HEK293 (cell line): ENCODE results near the gene WDR44.

Source experiments
- AEBP2 ChIP-seq: fragments of 450-650 bp; formaldehyde crosslinking; IDR thresholded peaks from 2 replicates; pipeline ENCODE4 v1.5.1; 2016; ENCODE audit warnings: missing biosample characterization, missing genetic modification characterization, borderline replicate concordance
- ATF2 ChIP-seq: fragments of 450-650 bp; formaldehyde crosslinking; IDR thresholded peaks from 2 replicates; pipeline ENCODE4 v1.5.1; 2016; ENCODE audit warnings: missing biosample characterization, missing genetic modification characterization, low read depth
- BCL11A ChIP-seq: fragments of 450-650 bp; formaldehyde crosslinking; IDR thresholded peaks from 2 replicates; pipeline ENCODE4 v1.5.1; 2016; ENCODE audit warnings: low read depth, missing biosample characterization, missing genetic modification characterization
- BCL11B ChIP-seq: fragments of 450-650 bp; formaldehyde crosslinking; IDR thresholded peaks from 2 replicates; pipeline ENCODE4 v1.5.1; 2016; ENCODE audit warnings: low read depth, missing biosample characterization, missing genetic modification characterization
- EGR2 ChIP-seq: fragments of 450-650 bp; formaldehyde crosslinking; IDR thresholded peaks from 2 replicates; pipeline ENCODE4 v1.5.1; 2016; ENCODE audit warnings: low read depth, missing biosample characterization, missing genetic modification characterization
- FEZF1 ChIP-seq: fragments of 450-650 bp; formaldehyde crosslinking; IDR thresholded peaks from 2 replicates; pipeline ENCODE4 v1.5.1; 2016; ENCODE audit warnings: missing biosample characterization, missing genetic modification characterization
- GLI2 ChIP-seq: fragments of 450-650 bp; formaldehyde crosslinking; IDR thresholded peaks from 2 replicates; pipeline ENCODE4; 2017; ENCODE audit warnings: missing biosample characterization, missing genetic modification characterization, low read depth, borderline replicate concordance
- KLF7 ChIP-seq: fragments of 450-650 bp; formaldehyde crosslinking; IDR thresholded peaks from 2 replicates; pipeline ENCODE4 v1.5.1; 2016; ENCODE audit warnings: missing biosample characterization, missing genetic modification characterization, borderline replicate concordance
- MYNN ChIP-seq: fragments of 450-650 bp; formaldehyde crosslinking; IDR thresholded peaks from 2 replicates; pipeline ENCODE4 v1.5.1; 2016; ENCODE audit warnings: missing biosample characterization, missing genetic modification characterization, borderline replicate concordance
- SCRT1 ChIP-seq: fragments of 450-650 bp; formaldehyde crosslinking; IDR thresholded peaks from 2 replicates; pipeline ENCODE4 v1.5.1; 2016; ENCODE audit warnings: missing biosample characterization, missing genetic modification characterization, borderline replicate concordance
- SP7 ChIP-seq: fragments of 450-650 bp; formaldehyde crosslinking; IDR thresholded peaks from 2 replicates; pipeline ENCODE4 v1.5.1; 2016; ENCODE audit warnings: missing biosample characterization, missing genetic modification characterization
- WT1 ChIP-seq: fragments of 450-650 bp; formaldehyde crosslinking; IDR thresholded peaks from 2 replicates; pipeline ENCODE4 v1.5.1; 2016; ENCODE audit warnings: missing biosample characterization, missing genetic modification characterization
- ZFHX2 ChIP-seq: fragments of 450-650 bp; formaldehyde crosslinking; conservative IDR thresholded peaks from 2 replicates; pipeline ENCODE4 v1.5.1; 2016; ENCODE audit warnings: missing biosample characterization, missing genetic modification characterization
- ZNF112 ChIP-seq: fragments of 450-650 bp; formaldehyde crosslinking; IDR thresholded peaks from 2 replicates; pipeline ENCODE4 v1.5.0; 2017; ENCODE audit warnings: missing biosample characterization, missing genetic modification characterization
- ZNF121 ChIP-seq: fragments of 450-650 bp; formaldehyde crosslinking; IDR thresholded peaks from 2 replicates; pipeline ENCODE4 v1.5.1; 2016; ENCODE audit warnings: missing biosample characterization, missing genetic modification characterization
- ZNF133 ChIP-seq: fragments of 450-650 bp; formaldehyde crosslinking; IDR thresholded peaks from 2 replicates; pipeline ENCODE4 v1.5.1; 2016; ENCODE audit warnings: missing biosample characterization, missing genetic modification characterization
- ZNF140 ChIP-seq: fragments of 450-650 bp; formaldehyde crosslinking; IDR thresholded peaks from 2 replicates; pipeline ENCODE4 v1.5.1; 2016; ENCODE audit warnings: missing biosample characterization, missing genetic modification characterization
- ZNF2 ChIP-seq: fragments of 450-650 bp; formaldehyde crosslinking; IDR thresholded peaks from 2 replicates; pipeline ENCODE4 v1.5.1; 2016; ENCODE audit warnings: missing biosample characterization, missing genetic modification characterization
- ZNF24 ChIP-seq: fragments of 450-650 bp; formaldehyde crosslinking; IDR thresholded peaks from 2 replicates; pipeline ENCODE4 v1.5.1; 2016; ENCODE audit warnings: missing biosample characterization, missing genetic modification characterization
- ZNF248 ChIP-seq: fragments of 450-650 bp; formaldehyde crosslinking; IDR thresholded peaks from 2 replicates; pipeline ENCODE4 v1.5.1; 2017; ENCODE audit warnings: missing biosample characterization, missing genetic modification characterization
- ZNF335 ChIP-seq: fragments of 450-650 bp; formaldehyde crosslinking; conservative IDR thresholded peaks from 2 replicates; pipeline ENCODE4 v1.5.1; 2016; ENCODE audit warnings: missing biosample characterization, missing genetic modification characterization
- ZNF354C ChIP-seq: fragments of 450-650 bp; formaldehyde crosslinking; IDR thresholded peaks from 2 replicates; pipeline ENCODE4 v1.5.1; 2016; ENCODE audit warnings: missing biosample characterization, missing genetic modification characterization, low read depth, borderline replicate concordance
- ZNF391 ChIP-seq: fragments of 450-650 bp; formaldehyde crosslinking; IDR thresholded peaks from 2 replicates; pipeline ENCODE4 v1.5.1; 2016; ENCODE audit warnings: low read depth, missing biosample characterization, missing genetic modification characterization, borderline replicate concordance
- ZNF394 ChIP-seq: fragments of 450-650 bp; formaldehyde crosslinking; IDR thresholded peaks from 2 replicates; pipeline ENCODE4 v1.5.1; 2016; ENCODE audit warnings: missing biosample characterization, missing genetic modification characterization, mild to moderate bottlenecking, moderate library complexity, borderline replicate concordance
- ZNF404 ChIP-seq: fragments of 450-650 bp; formaldehyde crosslinking; IDR thresholded peaks from 2 replicates; pipeline ENCODE4 v1.5.1; 2017; ENCODE audit warnings: missing biosample characterization, missing genetic modification characterization
- ZNF488 ChIP-seq: fragments of 450-650 bp; formaldehyde crosslinking; IDR thresholded peaks from 2 replicates; pipeline ENCODE4 v1.5.1; 2016; ENCODE audit warnings: missing biosample characterization, missing genetic modification characterization
- ZNF513 ChIP-seq: fragments of 450-650 bp; IDR thresholded peaks from 2 replicates; pipeline ENCODE4 v1.5.1; 2018; ENCODE audit warnings: missing biosample characterization, missing genetic modification characterization
- ZNF555 ChIP-seq: fragments of 450-650 bp; formaldehyde crosslinking; conservative IDR thresholded peaks from 2 replicates; pipeline ENCODE4 v1.5.1; 2017; ENCODE audit warnings: missing biosample characterization, mild to moderate bottlenecking, missing genetic modification characterization, inconsistent platforms
- ZNF596 ChIP-seq: fragments of 450-650 bp; IDR thresholded peaks from 2 replicates; pipeline ENCODE4 v1.5.0; 2018; ENCODE audit warnings: missing biosample characterization, mild to moderate bottlenecking, missing genetic modification characterization, moderate library complexity
- ZNF621 ChIP-seq: fragments of 450-650 bp; formaldehyde crosslinking; IDR thresholded peaks from 2 replicates; pipeline ENCODE4 v1.5.1; 2017; ENCODE audit warnings: missing biosample characterization, missing genetic modification characterization
- ZNF624 ChIP-seq: fragments of 450-650 bp; formaldehyde crosslinking; IDR thresholded peaks from 2 replicates; pipeline ENCODE4 v1.5.1; 2017; ENCODE audit warnings: missing biosample characterization, missing genetic modification characterization
- ZNF837 ChIP-seq: fragments of 450-650 bp; formaldehyde crosslinking; IDR thresholded peaks from 2 replicates; pipeline ENCODE4 v1.5.1; 2016; ENCODE audit warnings: missing biosample characterization, missing genetic modification characterization
- ZSCAN30 ChIP-seq: fragments of 450-650 bp; IDR thresholded peaks from 2 replicates; pipeline ENCODE4 v1.5.1; 2018; ENCODE audit warnings: missing biosample characterization, mild to moderate bottlenecking, missing genetic modification characterization, moderate library complexity
- TF ChIP-seq, protein P1 (sequence below): fragments of 450-650 bp; formaldehyde crosslinking; IDR thresholded peaks from 2 replicates; pipeline ENCODE4 v1.5.1; 2016; ENCODE audit warnings: missing biosample characterization, missing genetic modification characterization

The WDR44 gene

GRCh38 chrX:118497180-118497818 is 151.4 kb downstream of the WDR44 start (continued):
- TF ChIP-seq, protein P1, sequence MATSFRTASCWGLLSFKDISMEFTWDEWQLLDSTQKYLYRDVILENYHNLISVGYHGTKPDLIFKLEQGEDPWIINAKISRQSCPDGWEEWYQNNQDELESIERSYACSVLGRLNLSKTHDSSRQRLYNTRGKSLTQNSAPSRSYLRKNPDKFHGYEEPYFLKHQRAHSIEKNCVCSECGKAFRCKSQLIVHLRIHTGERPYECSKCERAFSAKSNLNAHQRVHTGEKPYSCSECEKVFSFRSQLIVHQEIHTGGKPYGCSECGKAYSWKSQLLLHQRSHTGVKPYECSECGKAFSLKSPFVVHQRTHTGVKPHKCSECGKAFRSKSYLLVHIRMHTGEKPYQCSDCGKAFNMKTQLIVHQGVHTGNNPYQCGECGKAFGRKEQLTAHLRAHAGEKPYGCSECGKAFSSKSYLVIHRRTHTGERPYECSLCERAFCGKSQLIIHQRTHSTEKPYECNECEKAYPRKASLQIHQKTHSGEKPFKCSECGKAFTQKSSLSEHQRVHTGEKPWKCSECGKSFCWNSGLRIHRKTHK (tag by site-specific recombination): no peak
- TF ChIP-seq ZNF121 (tag by site-specific recombination): no peak
- TF ChIP-seq MYNN (tag by site-specific recombination): no peak
- peak; percentile 29; the same call in 1 of the 2 replicates for TF ChIP-seq EGR2 (tag by site-specific recombination)
- no peak for TF ChIP-seq ZNF837 (tag by site-specific recombination)
- TF ChIP-seq ZNF404 (tag by site-specific recombination): no peak
- TF ChIP-seq KLF7 (tag by site-specific recombination): no peak
- TF ChIP-seq SP7 (tag by site-specific recombination): peak; percentile 54; the same call in 1 of the 2 replicates
- TF ChIP-seq ZNF133 (tag by site-specific recombination): no peak
- no peak for TF ChIP-seq ZNF596 (tag by site-specific recombination)
- TF ChIP-seq ZNF488 (tag by site-specific recombination): no peak
- TF ChIP-seq FEZF1 (tag by site-specific recombination): peak; percentile 28; the same call in 1 of the 2 replicates
- TF ChIP-seq ZNF621 (tag by site-specific recombination): no peak
- no peak for TF ChIP-seq ZNF391 (tag by site-specific recombination)
- TF ChIP-seq ATF2 (tag by site-specific recombination): no peak
- TF ChIP-seq BCL11A (tag by site-specific recombination): no peak
- no peak for TF ChIP-seq ZNF624
- TF ChIP-seq ZNF354C (tag by site-specific recombination): no peak
- TF ChIP-seq WT1 (tag by site-specific recombination): peak; percentile 69
- no peak for TF ChIP-seq ZNF394 (tag by site-specific recombination)
- TF ChIP-seq ZNF140: no peak
- TF ChIP-seq BCL11B (tag by site-specific recombination): no peak
- TF ChIP-seq AEBP2 (tag by site-specific recombination): no peak
- no peak for TF ChIP-seq ZNF555 (tag by site-specific recombination)
- no peak for TF ChIP-seq ZNF248 (tag by site-specific recombination)
- TF ChIP-seq ZNF513 (tag by site-specific recombination): no peak
- TF ChIP-seq ZFHX2 (tag by site-specific recombination): peak; percentile 66
- TF ChIP-seq SCRT1 (tag by site-specific recombination): peak; percentile 74; the same call in 1 of the 2 replicates
- no peak for TF ChIP-seq ZSCAN30
- TF ChIP-seq ZNF24 (tag by site-specific recombination): no peak
- TF ChIP-seq GLI2: 0 out of 2 replicates have a peak, but pooled peaks have one; percentile 23
- TF ChIP-seq ZNF335 (tag by site-specific recombination): no peak
- TF ChIP-seq ZNF112: no peak
- no peak for TF ChIP-seq ZNF2
